ENCODE data around the gene MBD3L2B.
"Not testable (repeated sequence)": the region's sequence is repeated elsewhere in the genome, so short reads cannot be mapped to it uniquely, and the experiment has no call there.

The MBD3L2B gene

DNA sequence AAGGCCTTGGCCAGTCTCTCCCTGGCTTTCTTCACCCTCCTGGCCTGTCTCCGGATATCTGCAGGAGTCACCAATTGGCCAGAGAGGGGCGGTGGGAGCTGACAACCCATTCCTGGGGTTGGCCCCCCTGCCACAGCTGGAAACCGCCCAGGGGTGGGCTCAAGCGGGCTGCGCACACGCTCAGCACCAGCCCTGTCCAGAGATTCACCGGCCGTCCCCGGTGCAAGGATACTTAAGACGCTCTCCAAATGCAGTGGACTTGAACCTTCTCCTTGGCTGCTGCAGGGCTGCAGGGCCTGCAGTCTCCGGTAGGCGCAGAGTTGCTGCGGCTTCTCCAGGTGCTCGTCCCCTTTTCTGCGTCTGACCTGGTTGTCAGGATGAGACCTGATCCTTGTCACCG is 35.1 kb upstream of the MBD3L2B start:
- not testable (repeated sequence) for H3K4me3 ChIP-seq (ENCODE audit: insufficient read depth, low read depth, low read length); H3K27ac ChIP-seq (ENCODE audit: insufficient read depth, low read depth, low read length, poor library complexity, severe bottlenecking); H3K9me3 ChIP-seq (ENCODE audit: control insufficient read depth, low read length); H3K27me3 ChIP-seq (ENCODE audit: control insufficient read depth, insufficient read depth, low read length, poor library complexity, severe bottlenecking); H3K36me3 ChIP-seq (ENCODE audit: control insufficient read depth, insufficient read depth, low read length); H3K4me1 ChIP-seq (ENCODE audit: control insufficient read depth, insufficient read depth, low read length)
- WGBS, 2 experiments, result 91 to 96% methylated on average over 7 of the region's 16 CpGs

- H3K27ac ChIP-seq (ENCODE audit: insufficient read depth, low read depth, low read length, poor library complexity, severe bottlenecking); H3K9me3 ChIP-seq (ENCODE audit: control insufficient read depth, low read length); H3K4me1 ChIP-seq (ENCODE audit: control insufficient read depth, insufficient read depth, low read length); H3K27me3 ChIP-seq (ENCODE audit: control insufficient read depth, insufficient read depth, low read length, poor library complexity, severe bottlenecking); H3K36me3 ChIP-seq (ENCODE audit: control insufficient read depth, insufficient read depth, low read length); H3K4me3 ChIP-seq (ENCODE audit: insufficient read depth, low read depth, low read length): not testable (repeated sequence)
- 89 to 91% methylated on average over 9 to 11 of the region's 14 CpGs for WGBS, 2 experiments
Observed at GRCh38 chr19:7055679-7056078, 34.4 kb upstream of the MBD3L2B start.

DNA sequence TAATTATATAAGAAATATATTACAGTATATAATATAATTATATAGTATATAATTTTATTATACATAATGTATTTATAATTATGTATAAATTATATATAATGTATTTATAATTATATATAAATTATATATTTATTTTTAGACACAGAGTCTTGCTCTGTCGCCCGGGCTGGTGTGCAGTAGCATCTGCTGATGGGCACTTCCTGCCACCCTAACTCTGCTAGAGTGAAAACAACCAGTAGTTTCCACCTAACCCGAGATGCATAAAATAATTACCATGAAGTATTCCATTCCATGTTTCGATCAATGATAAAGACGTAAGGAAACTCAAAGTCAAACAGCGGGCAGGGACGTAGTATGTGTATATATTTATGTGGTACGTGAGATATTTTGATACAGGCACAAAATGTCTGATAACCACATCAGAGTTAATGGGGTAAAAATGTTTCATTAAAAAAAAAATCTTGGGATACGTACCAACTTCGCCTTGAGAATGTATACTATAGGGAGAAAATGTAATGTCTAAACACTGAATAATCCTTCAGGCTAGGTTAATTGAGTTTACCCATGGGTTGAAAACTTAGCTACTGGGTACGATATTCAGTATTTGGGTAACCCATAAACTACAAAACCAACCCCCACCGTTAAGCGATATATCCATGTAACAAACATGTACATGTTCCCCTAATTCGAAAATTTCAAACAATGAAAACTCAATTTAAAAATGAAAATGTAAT is 33.6 kb upstream of the MBD3L2B start:
- H3K27ac ChIP-seq (ENCODE audit: insufficient read depth, low read depth, low read length, poor library complexity, severe bottlenecking); H3K4me3 ChIP-seq (ENCODE audit: insufficient read depth, low read depth, low read length); H3K4me1 ChIP-seq (ENCODE audit: control insufficient read depth, insufficient read depth, low read length); H3K36me3 ChIP-seq (ENCODE audit: control insufficient read depth, insufficient read depth, low read length); H3K9me3 ChIP-seq (ENCODE audit: control insufficient read depth, low read length); H3K27me3 ChIP-seq (ENCODE audit: control insufficient read depth, insufficient read depth, low read length, poor library complexity, severe bottlenecking): not testable (repeated sequence)
- WGBS, 2 experiments, result 92 to 96% methylated on average over 5 of the region's 14 CpGs

- not testable (repeated sequence) for H3K4me3 ChIP-seq (ENCODE audit: insufficient read depth, low read depth, low read length); H3K9me3 ChIP-seq (ENCODE audit: control insufficient read depth, low read length); H3K27ac ChIP-seq (ENCODE audit: insufficient read depth, low read depth, low read length, poor library complexity, severe bottlenecking); H3K27me3 ChIP-seq (ENCODE audit: control insufficient read depth, insufficient read depth, low read length, poor library complexity, severe bottlenecking); H3K4me1 ChIP-seq (ENCODE audit: control insufficient read depth, insufficient read depth, low read length); H3K36me3 ChIP-seq (ENCODE audit: control insufficient read depth, insufficient read depth, low read length)
- 90% methylated on average over 4 of the region's 7 CpGs; no CpG with 5 or more reads in 1 of the 2 experiments for WGBS, 2 experiments
Observed at GRCh38 chr19:7052896-7053295, 31.7 kb upstream of the MBD3L2B start.

DNA sequence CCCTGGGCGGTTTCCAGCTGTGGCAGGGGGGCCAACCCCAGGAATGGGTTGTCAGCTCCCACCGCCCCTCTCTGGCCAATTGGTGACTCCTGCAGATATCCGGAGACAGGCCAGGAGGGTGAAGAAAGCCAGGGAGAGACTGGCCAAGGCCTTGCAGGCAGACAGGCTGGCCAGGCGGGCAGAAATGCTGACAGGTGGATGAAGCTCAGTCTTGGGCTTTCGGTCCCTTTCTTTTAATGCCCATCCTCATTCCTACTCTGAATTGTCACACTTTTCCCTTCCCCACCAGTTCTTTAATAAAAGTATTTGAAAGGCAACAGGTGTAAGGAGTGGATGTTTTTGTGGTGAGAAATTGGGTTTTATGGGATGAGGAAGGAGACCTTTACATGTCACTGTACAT is 30.2 kb upstream of the MBD3L2B start:
- not testable (repeated sequence) for H3K9me3 ChIP-seq (ENCODE audit: control insufficient read depth, low read length); H3K4me3 ChIP-seq (ENCODE audit: insufficient read depth, low read depth, low read length); H3K4me1 ChIP-seq (ENCODE audit: control insufficient read depth, insufficient read depth, low read length); H3K27me3 ChIP-seq (ENCODE audit: control insufficient read depth, insufficient read depth, low read length, poor library complexity, severe bottlenecking); H3K36me3 ChIP-seq (ENCODE audit: control insufficient read depth, insufficient read depth, low read length); H3K27ac ChIP-seq (ENCODE audit: insufficient read depth, low read depth, low read length, poor library complexity, severe bottlenecking)
- no CpG with 5 or more reads among the region's 5 CpGs for WGBS, 2 experiments

DNA sequence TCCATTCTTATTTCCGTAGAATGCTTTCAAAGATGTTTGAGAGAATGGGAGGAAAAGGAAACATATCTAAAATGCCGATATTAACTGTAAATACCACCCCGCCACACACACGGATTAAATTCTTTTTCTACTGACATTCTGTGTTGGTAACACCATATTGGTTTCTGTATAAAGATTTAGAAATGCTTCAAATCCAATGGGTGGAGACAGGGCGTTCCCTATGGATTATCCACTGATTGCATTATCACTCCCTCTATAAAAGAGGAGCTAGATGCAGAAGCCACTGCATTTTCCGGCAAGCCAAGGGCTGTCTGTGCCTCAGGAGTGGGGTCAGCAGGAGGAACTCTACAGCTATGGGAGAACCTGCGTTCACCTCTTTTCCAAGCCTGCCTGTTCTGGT is 27.8 kb upstream of the MBD3L2B start, which contains the start of gene MBD3L2:
TSS of gene MBD3L2 (plus strand) at position 301 of the 400 bp plus-strand sequence. CDS start at position 354, 53 bp downstream.
- H3K4me1 ChIP-seq (ENCODE audit: control insufficient read depth, insufficient read depth, low read length); H3K36me3 ChIP-seq (ENCODE audit: control insufficient read depth, insufficient read depth, low read length); H3K27ac ChIP-seq (ENCODE audit: insufficient read depth, low read depth, low read length, poor library complexity, severe bottlenecking); H3K27me3 ChIP-seq (ENCODE audit: control insufficient read depth, insufficient read depth, low read length, poor library complexity, severe bottlenecking); H3K4me3 ChIP-seq (ENCODE audit: insufficient read depth, low read depth, low read length); H3K9me3 ChIP-seq (ENCODE audit: control insufficient read depth, low read length): not testable (repeated sequence)
- WGBS, 2 experiments, result no CpG with 5 or more reads among the region's 7 CpGs

DNA sequence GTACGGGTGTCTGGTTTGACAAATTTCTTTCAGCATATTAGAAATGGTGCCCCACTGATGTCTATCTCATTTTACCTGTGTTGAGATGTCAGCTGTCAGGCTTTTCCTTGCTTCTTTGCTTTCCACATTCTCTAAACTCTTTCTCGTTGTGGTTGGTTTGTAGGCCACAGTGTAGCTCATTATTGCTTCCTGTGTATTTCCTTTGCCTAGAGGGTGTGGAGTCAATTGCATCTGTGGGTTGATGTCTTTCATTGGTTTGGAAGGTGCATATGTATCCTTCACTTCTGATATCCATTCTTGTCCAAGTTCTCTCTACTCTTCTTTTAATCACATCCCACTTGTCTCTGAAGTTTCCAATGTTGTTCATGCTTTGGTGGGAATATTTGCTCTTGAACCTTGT is 20.3 kb upstream of the MBD3L2B start:
- WGBS, 2 experiments, result no CpG with 5 or more reads among the region's 2 CpGs
- not testable (repeated sequence) for H3K27ac ChIP-seq (ENCODE audit: insufficient read depth, low read depth, low read length, poor library complexity, severe bottlenecking); H3K4me1 ChIP-seq (ENCODE audit: control insufficient read depth, insufficient read depth, low read length); H3K36me3 ChIP-seq (ENCODE audit: control insufficient read depth, insufficient read depth, low read length); H3K9me3 ChIP-seq (ENCODE audit: control insufficient read depth, low read length); H3K27me3 ChIP-seq (ENCODE audit: control insufficient read depth, insufficient read depth, low read length, poor library complexity, severe bottlenecking); H3K4me3 ChIP-seq (ENCODE audit: insufficient read depth, low read depth, low read length)

GRCh38 chr19:7040079-7040478 is 18.8 kb upstream of the MBD3L2B start, which contains the start of gene MBD3L4:
Gene MBD3L4 (minus strand): TSS chr19:7040179. CDS start chr19:7040144, 35 bp downstream.
- H3K4me1 ChIP-seq (ENCODE audit: control insufficient read depth, insufficient read depth, low read length); H3K4me3 ChIP-seq (ENCODE audit: insufficient read depth, low read depth, low read length); H3K36me3 ChIP-seq (ENCODE audit: control insufficient read depth, insufficient read depth, low read length); H3K27ac ChIP-seq (ENCODE audit: insufficient read depth, low read depth, low read length, poor library complexity, severe bottlenecking); H3K9me3 ChIP-seq (ENCODE audit: control insufficient read depth, low read length); H3K27me3 ChIP-seq (ENCODE audit: control insufficient read depth, insufficient read depth, low read length, poor library complexity, severe bottlenecking): not testable (repeated sequence)
- no CpG with 5 or more reads among the region's 9 CpGs for whole genome bisulfite sequencing, 2 experiments

DNA sequence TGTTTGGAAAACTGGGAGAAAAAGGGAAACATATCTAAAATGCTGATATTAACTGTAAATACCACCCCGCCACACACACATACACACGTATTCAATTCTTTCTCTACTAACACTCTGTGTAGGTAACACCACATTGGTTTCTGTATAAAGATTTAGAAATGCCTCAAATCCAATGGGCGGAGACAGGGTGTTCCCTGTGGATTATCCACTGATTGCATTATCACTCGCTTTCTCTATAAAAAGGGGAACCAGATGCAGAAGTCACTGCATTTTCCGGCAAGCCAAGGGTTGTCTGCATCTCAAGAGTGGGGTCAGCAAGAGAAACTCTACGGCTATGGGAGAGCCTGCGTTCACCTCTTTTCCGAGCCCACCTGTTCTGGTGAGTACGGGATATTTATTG is 9.0 kb upstream of the MBD3L2B start, which contains the start of gene MBD3L5:
TSS of gene MBD3L5 (plus strand) at position 301 of the 400 bp plus-strand sequence. CDS start at position 335, 34 bp downstream.
- not testable (repeated sequence) for H3K4me1 ChIP-seq (ENCODE audit: control insufficient read depth, insufficient read depth, low read length); H3K9me3 ChIP-seq (ENCODE audit: control insufficient read depth, low read length); H3K4me3 ChIP-seq (ENCODE audit: insufficient read depth, low read depth, low read length); H3K27me3 ChIP-seq (ENCODE audit: control insufficient read depth, insufficient read depth, low read length, poor library complexity, severe bottlenecking); H3K27ac ChIP-seq (ENCODE audit: insufficient read depth, low read depth, low read length, poor library complexity, severe bottlenecking); H3K36me3 ChIP-seq (ENCODE audit: control insufficient read depth, insufficient read depth, low read length)
- no CpG with 5 or more reads among the region's 9 CpGs for WGBS, 2 experiments

- not testable (repeated sequence) for H3K36me3 ChIP-seq (ENCODE audit: control insufficient read depth, insufficient read depth, low read length); H3K27ac ChIP-seq (ENCODE audit: insufficient read depth, low read depth, low read length, poor library complexity, severe bottlenecking); H3K4me1 ChIP-seq (ENCODE audit: control insufficient read depth, insufficient read depth, low read length); H3K27me3 ChIP-seq (ENCODE audit: control insufficient read depth, insufficient read depth, low read length, poor library complexity, severe bottlenecking); H3K4me3 ChIP-seq (ENCODE audit: insufficient read depth, low read depth, low read length); H3K9me3 ChIP-seq (ENCODE audit: control insufficient read depth, low read length)
- WGBS, 2 experiments, result no CpG with 5 or more reads among the region's 1 CpG
Observed at GRCh38 chr19:7028790-7029189, 7.6 kb upstream of the MBD3L2B start.

DNA sequence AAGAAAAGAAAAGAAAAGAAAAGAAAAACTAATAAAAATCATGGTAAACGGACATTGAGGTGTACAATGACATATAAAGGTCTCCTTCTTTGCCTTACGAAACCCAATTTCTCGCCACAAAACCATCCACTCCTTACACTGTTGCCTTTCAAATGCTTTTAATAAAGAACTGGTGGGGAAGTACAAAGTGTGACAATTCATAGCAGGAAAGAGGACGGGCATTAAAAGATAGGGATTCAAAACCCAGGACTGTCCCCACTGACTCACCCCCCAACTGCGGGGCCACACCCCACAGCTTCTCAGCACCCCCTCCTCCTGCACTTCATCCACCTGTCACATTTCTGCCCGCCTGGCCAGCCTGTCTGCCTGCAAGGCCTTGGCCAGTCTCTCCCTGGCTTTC is 2.4 kb downstream of the MBD3L2B start:
- 73 to 81% methylated on average over 2 to 6 of the region's 6 CpGs for WGBS, 2 experiments
- no peaks in the 10 kb centered on the region for H3K27me3 ChIP-seq (ENCODE audit: control insufficient read depth, insufficient read depth, low read length, poor library complexity, severe bottlenecking)
- H3K27ac ChIP-seq (ENCODE audit: insufficient read depth, low read depth, low read length, poor library complexity, severe bottlenecking), result no peak overlapping the region
- no peak overlapping the region for H3K4me3 ChIP-seq (ENCODE audit: insufficient read depth, low read depth, low read length)
- H3K9me3 ChIP-seq (ENCODE audit: control insufficient read depth, low read length), result peaks cover 4% of the 10 kb centered on the region
- H3K36me3 ChIP-seq (ENCODE audit: control insufficient read depth, insufficient read depth, low read length), result no peaks in the 10 kb centered on the region
- no peaks in the 10 kb centered on the region for H3K4me1 ChIP-seq (ENCODE audit: control insufficient read depth, insufficient read depth, low read length)

Measured in ectodermal cell (in vitro differentiated cells).